IMR-90 (cell line): ENCODE data around the gene PRR20E. TPM values are rescaled to one million over a fixed set of nuclear protein-coding genes. Genes with fewer than 3 reads are reported as not detected.

ENCODE experiments used
- ATAC-seq: fragments of 200-7000 bp; cut with Tn5 transposase; 2 replicates; pipeline ENCODE4 v1.9.1; 2020; ENCODE audit warnings: low read depth, mild to moderate bottlenecking, moderate library complexity
- BruUV-seq: library from RNA; stranded (reverse); fragments of 400-500 nt; replicated peaks from 2 replicates; lab custom pipeline; 2021; lab: Mats Ljungman, UMichigan
- CTCF ChIA-PET: fragments of 300-600 bp; formaldehyde crosslinking; extraction: SDS; loops from one replicate; lab custom pipeline; 2021; ENCODE audit warnings: antibody characterized with exemption; lab: Yijun Ruan, JAX
- POLR2A ChIA-PET: fragments of 300-600 bp; sonication (Branson Sonifier 250); formaldehyde crosslinking; loops from one replicate; lab custom pipeline; 2022; ENCODE audit warnings: antibody characterized with exemption; ENCODE audit not compliant: unreplicated experiment; lab: Charles Lee
- DNase-seq: peaks from one replicate; pipeline ENCODE4 v3.0.0; 2013
- H2AFZ ChIP-seq: replicated peaks from 2 replicates; pipeline ENCODE3; 2013; ENCODE audit warnings: low read length, mild to moderate bottlenecking; ENCODE audit not compliant: poor library complexity
- H2AK5ac ChIP-seq: 2 replicates; pipeline ENCODE4 v1.6.1; 2013; ENCODE audit warnings: low read depth, low read length, inconsistent platforms
- H2AK9ac ChIP-seq: replicated peaks from 2 replicates; pipeline ENCODE3; 2013; ENCODE audit warnings: mild to moderate bottlenecking, low read depth, low read length, moderate library complexity; ENCODE audit not compliant: poor library complexity
- H2BK120ac ChIP-seq: 2 replicates; pipeline ENCODE4 v1.6.1; 2013; ENCODE audit warnings: low read depth, low read length, inconsistent platforms
- H2BK15ac ChIP-seq: 3 replicates; pipeline ENCODE4 v1.6.1; 2013; ENCODE audit warnings: low read depth, low read length, inconsistent platforms
- H2BK20ac ChIP-seq: 2 replicates; pipeline ENCODE4 v1.6.1; 2013; ENCODE audit warnings: low read depth, mild to moderate bottlenecking, inconsistent platforms, low read length, moderate library complexity
- H2BK5ac ChIP-seq: 2 replicates; pipeline ENCODE4 v1.6.1; 2013; ENCODE audit warnings: mild to moderate bottlenecking, low read depth, low read length, inconsistent platforms; ENCODE audit not compliant: poor library complexity, severe bottlenecking
- H3K14ac ChIP-seq: replicated peaks from 2 replicates; pipeline ENCODE4 v1.6.1; 2013; ENCODE audit warnings: low read depth, low read length, inconsistent platforms
- H3K18ac ChIP-seq: 2 replicates; pipeline ENCODE4 v1.6.1; 2013; ENCODE audit warnings: low read depth, low read length, control low read depth
- H3K23ac ChIP-seq: 2 replicates; pipeline ENCODE4 v1.6.1; 2013; ENCODE audit warnings: low read depth, low read length, inconsistent platforms
- H3K27ac ChIP-seq: 2 replicates; pipeline ENCODE4 v1.5.1; 2013; ENCODE audit warnings: mild to moderate bottlenecking, control low read depth, low read length; ENCODE audit not compliant: insufficient read depth
- H3K27me3 ChIP-seq: 2 replicates; pipeline ENCODE4 v1.6.1; 2013; ENCODE audit warnings: low read length; ENCODE audit not compliant: control insufficient read depth, insufficient read depth
- H3K36me3 ChIP-seq: 2 replicates; pipeline ENCODE4 v1.6.1; 2013; ENCODE audit warnings: low read length, mixed read lengths; ENCODE audit not compliant: control insufficient read depth, insufficient read depth
- H3K4ac ChIP-seq: 2 replicates; pipeline ENCODE4 v1.6.1; 2013; ENCODE audit warnings: low read depth, low read length, inconsistent platforms
- H3K4me1 ChIP-seq: 2 replicates; pipeline ENCODE4 v1.6.1; 2013; ENCODE audit warnings: low read length, mixed read lengths; ENCODE audit not compliant: control insufficient read depth, insufficient read depth
- H3K4me2 ChIP-seq: 2 replicates; pipeline ENCODE4 v1.6.1; 2013; ENCODE audit warnings: low read depth, mild to moderate bottlenecking, control low read depth, low read length, moderate library complexity
- H3K4me3 ChIP-seq: 2 replicates; pipeline ENCODE4 v1.5.1; 2013; ENCODE audit warnings: low read depth, mild to moderate bottlenecking, control low read depth, low read length, moderate library complexity; ENCODE audit not compliant: insufficient read depth
- H3K56ac ChIP-seq: 2 replicates; pipeline ENCODE4 v1.6.1; 2013; ENCODE audit warnings: low read length, inconsistent platforms; ENCODE audit not compliant: insufficient read depth; ENCODE audit errors: extremely low read depth
- H3K79me1 ChIP-seq, 2 experiments: 2 replicates each; pipeline ENCODE4 v1.6.1; 2013; ENCODE audit warnings: low read length in 2 of 2, inconsistent platforms in 1 of 2, low read depth in 1 of 2
- H3K9ac ChIP-seq: 2 replicates; pipeline ENCODE4 v1.6.1; 2013; ENCODE audit warnings: low read depth, low read length, control low read depth
- H3K9me1 ChIP-seq: 2 replicates; pipeline ENCODE4 v1.6.1; 2013; ENCODE audit warnings: low read length, inconsistent platforms; ENCODE audit not compliant: insufficient read depth
- H3K9me3 ChIP-seq: 2 replicates; pipeline ENCODE4 v1.6.1; 2013; ENCODE audit warnings: low read length; ENCODE audit not compliant: control insufficient read depth, insufficient read depth
- H4K20me1 ChIP-seq: 2 replicates; pipeline ENCODE4 v1.6.1; 2013; ENCODE audit warnings: low read length, inconsistent platforms; ENCODE audit not compliant: insufficient read depth
- H4K5ac ChIP-seq: 2 replicates; pipeline ENCODE4 v1.6.1; 2013; ENCODE audit warnings: mild to moderate bottlenecking, low read depth, low read length, control low read depth
- H4K8ac ChIP-seq, 2 experiments: 2 replicates each; pipeline ENCODE4 v1.6.1; 2013; ENCODE audit warnings: low read depth in 2 of 2, low read length in 2 of 2, control low read depth in 1 of 2, inconsistent platforms in 1 of 2
- H4K91ac ChIP-seq: 2 replicates; pipeline ENCODE4 v1.6.1; 2013; ENCODE audit warnings: low read depth, low read length, inconsistent platforms; ENCODE audit not compliant: insufficient read depth
- BHLHE40 ChIP-seq: fragments of 150-350 bp; IDR thresholded peaks from 2 replicates; pipeline ENCODE4 v1.6.1; 2016; ENCODE audit warnings: mild to moderate bottlenecking, low read depth, low read length
- CEBPB ChIP-seq: IDR thresholded peaks from 2 replicates; pipeline ENCODE4 v1.6.1; 2012; ENCODE audit warnings: low read depth, low read length, improper control_type of control experiment
- CHD1 ChIP-seq: IDR thresholded peaks from 2 replicates; pipeline ENCODE4 v1.6.1; 2012; ENCODE audit warnings: low read depth, low read length, improper control_type of control experiment
- FOS ChIP-seq: fragments of 150-350 bp; IDR thresholded peaks from 2 replicates; pipeline ENCODE4 v1.6.1; 2016; ENCODE audit warnings: low read depth, low read length
- MAFK ChIP-seq: IDR thresholded peaks from 2 replicates; pipeline ENCODE4 v1.6.1; 2012; ENCODE audit warnings: low read depth, low read length, improper control_type of control experiment
- MAZ ChIP-seq: IDR thresholded peaks from 2 replicates; pipeline ENCODE4 v1.6.1; 2012; ENCODE audit warnings: low read depth, mild to moderate bottlenecking, low read length, improper control_type of control experiment, moderate library complexity, borderline replicate concordance
- MXI1 ChIP-seq: IDR thresholded peaks from 2 replicates; pipeline ENCODE4 v1.6.1; 2012; ENCODE audit warnings: low read depth, mild to moderate bottlenecking, low read length, moderate library complexity, borderline replicate concordance
- NFE2L2 ChIP-seq: fragments of 150-350 bp; IDR thresholded peaks from 2 replicates; pipeline ENCODE4 v1.6.1; 2016; ENCODE audit warnings: low read depth, mild to moderate bottlenecking, low read length
- POLR2A ChIP-seq: IDR thresholded peaks from 2 replicates; pipeline ENCODE4 v1.6.1; 2012; ENCODE audit warnings: mild to moderate bottlenecking, low read depth, low read length
- RAD21 ChIP-seq: IDR thresholded peaks from 2 replicates; pipeline ENCODE4 v1.6.1; 2012; ENCODE audit warnings: low read length, improper control_type of control experiment
- RCOR1 ChIP-seq: IDR thresholded peaks from 2 replicates; pipeline ENCODE4 v1.6.1; 2012; ENCODE audit warnings: mild to moderate bottlenecking, low read length, improper control_type of control experiment; ENCODE audit not compliant: insufficient replicate concordance
- RFX5 ChIP-seq: IDR thresholded peaks from 2 replicates; pipeline ENCODE4 v1.8.0; 2012; ENCODE audit warnings: low read depth, mild to moderate bottlenecking, low read length, moderate library complexity
- SMC3 ChIP-seq: fragments of 150-350 bp; IDR thresholded peaks from 2 replicates; pipeline ENCODE4 v1.6.1; 2016; ENCODE audit warnings: low read depth, mild to moderate bottlenecking, antibody characterized with exemption, low read length, moderate library complexity
- WGBS, 2 experiments: methylation state at CpG; one replicate each; pipeline versions ENCODE4 v1.1.5 to v1.1.7; 2013; ENCODE audit warnings: missing lambda C conversion rate in 2 of 2; ENCODE audit not compliant: insufficient read length in 1 of 2; ENCODE audit errors: extremely low coverage in 2 of 2; 5-methylcytosine and 5-hydroxymethylcytosine counted together
- dilution Hi-C: fragments of 300-500 bp; cut with HindIII; formaldehyde crosslinking; loops from one replicate; pipeline ENCODE4 v1.14.3; 2018; ENCODE audit warnings: low sequenced_read_pairs; ENCODE audit not compliant: unreplicated experiment
- in situ Hi-C: fragments of 300-500 bp; cut with MboI; formaldehyde crosslinking; loops from 3 replicates; pipeline ENCODE4 v1.14.3; 2019; ENCODE audit warnings: low sequenced_read_pairs, inconsistent platforms, mixed read lengths
- intact Hi-C: fragments of 100-400 bp; cut with micrococcal nuclease; formaldehyde crosslinking; loops from 2 replicates; pipeline ENCODE4 v1.10.0; 2022
- polyA plus RNA-seq, 3 experiments: library from polyadenylated mRNA; depleted of rRNA; stranded (reverse); fragments of >200 nt; gene quantifications; 2 replicates each; pipeline ENCODE4 v1.2.3, GENCODE V29; 2012; ENCODE audit warnings: low replicate concordance in 1 of 3
- total RNA-seq: library from RNA; depleted of rRNA; stranded (reverse); fragments of >200 nt; gene quantifications from 2 replicates; pipeline ENCODE4 v1.2.3, GENCODE V29; 2012
- TF ChIP-seq, protein P1 (sequence below): fragments of 150-350 bp; IDR thresholded peaks from 2 replicates; pipeline ENCODE4 v1.6.1; 2016; ENCODE audit warnings: low read depth, mild to moderate bottlenecking, low read length, moderate library complexity, borderline replicate concordance
- TF ChIP-seq, protein P2 (sequence below): conservative IDR thresholded peaks from 2 replicates; pipeline ENCODE4 v1.5.1; 2012; ENCODE audit warnings: mild to moderate bottlenecking, low read depth, low read length, improper control_type of control experiment
- TF ChIP-seq, protein P3 (sequence below): fragments of 150-350 bp; IDR thresholded peaks from 2 replicates; pipeline ENCODE4 v1.6.1; 2017; ENCODE audit warnings: mild to moderate bottlenecking, antibody characterized with exemption, low read length, low read depth

The PRR20E gene
- total and polyA plus RNA-seq, 2 of the 4 experiments (the other 2 are of a cell fraction): not detected

DNA sequence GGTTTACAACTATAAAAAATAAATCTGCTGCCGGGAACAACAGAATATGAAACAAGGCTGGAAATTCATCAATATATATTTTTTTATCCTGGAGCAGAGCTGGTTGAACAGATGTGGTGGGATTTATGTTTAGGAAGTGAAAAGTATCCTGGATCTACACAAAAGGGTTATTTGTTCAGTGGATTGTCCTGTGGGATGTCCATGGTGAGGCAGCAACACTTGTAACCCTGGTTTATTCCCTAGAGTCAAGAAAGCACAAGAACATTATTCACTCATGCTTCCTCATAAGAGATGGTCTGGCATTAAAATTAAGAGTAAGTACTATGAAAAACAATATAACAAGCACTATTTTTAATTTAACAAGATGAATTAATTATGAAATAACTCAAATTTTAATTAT is 46.0 kb downstream of the PRR20E start:
- DNase-seq (no peak), ATAC-seq (no peak)
- no peak overlapping the region for H2AFZ ChIP-seq
- in situ Hi-C loops (no loop called here), intact Hi-C loops (no loop called here), dilution Hi-C loops (no loop called here)
- H3K4me1 ChIP-seq: no peaks in the 10 kb centered on the region
- H3K4me3 ChIP-seq: no peak overlapping the region
- H4K91ac ChIP-seq: no peak overlapping the region
- no peak overlapping the region for H3K23ac ChIP-seq
- H2AK5ac ChIP-seq: no peak overlapping the region
- no peak overlapping the region for H3K56ac ChIP-seq
- no peaks in the 10 kb centered on the region for H3K36me3 ChIP-seq
- no TSS peak for BruUV-seq
- no peaks in the 10 kb centered on the region for H3K27me3 ChIP-seq
- no peak overlapping the region for H3K9ac ChIP-seq
- H3K4me2 ChIP-seq: no peak overlapping the region
- TF ChIP-seq CEBPB: no peak
- TF ChIP-seq RCOR1: no peak
- TF ChIP-seq BHLHE40: no peak
- no peak for TF ChIP-seq CHD1
- no peak for TF ChIP-seq NFE2L2
- TF ChIP-seq MXI1: no peak
- no peak for TF ChIP-seq SMC3
- TF ChIP-seq, protein P1, sequence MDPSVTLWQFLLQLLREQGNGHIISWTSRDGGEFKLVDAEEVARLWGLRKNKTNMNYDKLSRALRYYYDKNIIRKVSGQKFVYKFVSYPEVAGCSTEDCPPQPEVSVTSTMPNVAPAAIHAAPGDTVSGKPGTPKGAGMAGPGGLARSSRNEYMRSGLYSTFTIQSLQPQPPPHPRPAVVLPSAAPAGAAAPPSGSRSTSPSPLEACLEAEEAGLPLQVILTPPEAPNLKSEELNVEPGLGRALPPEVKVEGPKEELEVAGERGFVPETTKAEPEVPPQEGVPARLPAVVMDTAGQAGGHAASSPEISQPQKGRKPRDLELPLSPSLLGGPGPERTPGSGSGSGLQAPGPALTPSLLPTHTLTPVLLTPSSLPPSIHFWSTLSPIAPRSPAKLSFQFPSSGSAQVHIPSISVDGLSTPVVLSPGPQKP: no peak
- TF ChIP-seq MAFK: no peak
- TF ChIP-seq FOS: no peak
- TF ChIP-seq, protein P2, sequence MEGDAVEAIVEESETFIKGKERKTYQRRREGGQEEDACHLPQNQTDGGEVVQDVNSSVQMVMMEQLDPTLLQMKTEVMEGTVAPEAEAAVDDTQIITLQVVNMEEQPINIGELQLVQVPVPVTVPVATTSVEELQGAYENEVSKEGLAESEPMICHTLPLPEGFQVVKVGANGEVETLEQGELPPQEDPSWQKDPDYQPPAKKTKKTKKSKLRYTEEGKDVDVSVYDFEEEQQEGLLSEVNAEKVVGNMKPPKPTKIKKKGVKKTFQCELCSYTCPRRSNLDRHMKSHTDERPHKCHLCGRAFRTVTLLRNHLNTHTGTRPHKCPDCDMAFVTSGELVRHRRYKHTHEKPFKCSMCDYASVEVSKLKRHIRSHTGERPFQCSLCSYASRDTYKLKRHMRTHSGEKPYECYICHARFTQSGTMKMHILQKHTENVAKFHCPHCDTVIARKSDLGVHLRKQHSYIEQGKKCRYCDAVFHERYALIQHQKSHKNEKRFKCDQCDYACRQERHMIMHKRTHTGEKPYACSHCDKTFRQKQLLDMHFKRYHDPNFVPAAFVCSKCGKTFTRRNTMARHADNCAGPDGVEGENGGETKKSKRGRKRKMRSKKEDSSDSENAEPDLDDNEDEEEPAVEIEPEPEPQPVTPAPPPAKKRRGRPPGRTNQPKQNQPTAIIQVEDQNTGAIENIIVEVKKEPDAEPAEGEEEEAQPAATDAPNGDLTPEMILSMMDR: no peak
- TF ChIP-seq RFX5: no peak
- TF ChIP-seq RAD21: no peak
- TF ChIP-seq POLR2A: no peak
- TF ChIP-seq, protein P3, sequence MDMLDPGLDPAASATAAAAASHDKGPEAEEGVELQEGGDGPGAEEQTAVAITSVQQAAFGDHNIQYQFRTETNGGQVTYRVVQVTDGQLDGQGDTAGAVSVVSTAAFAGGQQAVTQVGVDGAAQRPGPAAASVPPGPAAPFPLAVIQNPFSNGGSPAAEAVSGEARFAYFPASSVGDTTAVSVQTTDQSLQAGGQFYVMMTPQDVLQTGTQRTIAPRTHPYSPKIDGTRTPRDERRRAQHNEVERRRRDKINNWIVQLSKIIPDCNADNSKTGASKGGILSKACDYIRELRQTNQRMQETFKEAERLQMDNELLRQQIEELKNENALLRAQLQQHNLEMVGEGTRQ: no peak
- TF ChIP-seq MAZ: no peak
- no peak overlapping the region for H3K18ac ChIP-seq
- H2AK9ac ChIP-seq: no peak overlapping the region
- H2BK20ac ChIP-seq: no peak overlapping the region
- H3K4ac ChIP-seq: no peak overlapping the region
- H2BK5ac ChIP-seq: no peak overlapping the region
- H3K9me3 ChIP-seq: peaks cover 3% of the 10 kb centered on the region; the same call in 1 of the 2 replicates
- POLR2A ChIA-PET: no interaction called here
- H4K5ac ChIP-seq: no peak overlapping the region
- no peak overlapping the region for H2BK15ac ChIP-seq
- no peaks in the 10 kb centered on the region for H3K79me1 ChIP-seq
- no peak overlapping the region for H4K8ac ChIP-seq
- no peaks in the 10 kb centered on the region for H4K20me1 ChIP-seq
- H3K9me1 ChIP-seq: no peaks in the 10 kb centered on the region
- no peak overlapping the region for H3K14ac ChIP-seq
- CTCF ChIA-PET: no interaction called here
- no peak overlapping the region for H2BK120ac ChIP-seq
- H3K27ac ChIP-seq: no peak overlapping the region
- no CpG with 5 or more reads among the region's 1 CpG for WGBS, 2 experiments
